Stimulated activated CD8-positive, alpha-beta memory T cell treated with anti-CD3 and anti-CD28 coated beads, Interleukin-4, amount 100 ng/mL, for 1 hour (primary cell): ENCODE measurements around the gene LHFPL2.
"Not testable (repeated sequence)": the region's sequence is repeated elsewhere in the genome, so short reads cannot be mapped to it uniquely, and the experiment has no call there.

Source experiments
- DNase-seq, 2 donors: peaks; one replicate each; pipeline ENCODE4 v3.0.0-alpha.2; 2020; ENCODE audit warnings: low read depth in 2 of 2, low spot score in 1 of 2

Gene LHFPL2

GRCh38 chr5:78621291-78621738, 27.3 kb downstream of the LHFPL2 start:
- no peak for DNase-seq

GRCh38 chr5:78620119-78620518, 28.5 kb downstream of the LHFPL2 start:
- DNase-seq: not testable (repeated sequence)

DNA sequence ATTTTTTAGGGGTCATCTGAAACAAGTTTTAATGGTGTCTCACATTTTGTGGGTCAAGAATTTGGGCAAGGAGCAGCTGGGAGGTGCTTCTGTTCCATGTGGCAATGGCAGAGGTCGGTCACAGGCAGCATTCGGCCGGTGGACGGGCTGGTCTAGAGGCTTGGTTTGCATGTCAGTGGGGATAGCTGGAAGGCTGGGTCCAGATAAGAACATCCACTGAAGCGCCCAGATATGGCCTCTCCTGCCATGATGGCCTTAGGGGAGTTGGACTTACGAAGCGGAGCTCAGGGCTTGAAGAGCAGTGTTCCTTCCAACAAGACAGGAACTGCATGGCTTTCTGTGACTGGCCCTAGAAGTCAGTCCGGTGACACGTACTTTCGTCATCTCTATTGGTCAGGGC, 30.3 kb downstream of the LHFPL2 start:
- DNase-seq: no peak

- no peak for DNase-seq
Measured at GRCh38 chr5:78615697-78616096, 32.9 kb downstream of the LHFPL2 start.

DNA sequence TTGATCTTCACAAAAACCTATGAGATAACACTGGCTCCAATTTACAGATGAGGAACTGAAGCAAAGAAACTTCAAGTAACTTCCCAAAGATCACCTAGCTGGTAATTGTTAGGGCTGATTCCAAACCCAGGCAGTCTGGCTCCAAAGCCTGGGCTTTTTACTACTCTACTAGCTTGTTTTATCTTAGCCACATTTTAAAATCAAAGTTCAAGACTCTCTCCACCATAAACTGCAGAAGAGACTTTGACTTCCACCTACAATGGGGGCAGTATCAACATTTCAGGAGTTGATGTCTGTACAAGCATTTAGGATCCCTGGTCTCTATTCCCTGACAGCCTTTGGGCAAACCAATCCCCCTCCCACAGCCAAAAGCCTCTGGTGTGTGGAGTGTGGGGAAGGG, 33.8 kb downstream of the LHFPL2 start:
- no peak for DNase-seq

- no peak for DNase-seq
Measured at GRCh38 chr5:78613756-78614155, 34.8 kb downstream of the LHFPL2 start.

DNA sequence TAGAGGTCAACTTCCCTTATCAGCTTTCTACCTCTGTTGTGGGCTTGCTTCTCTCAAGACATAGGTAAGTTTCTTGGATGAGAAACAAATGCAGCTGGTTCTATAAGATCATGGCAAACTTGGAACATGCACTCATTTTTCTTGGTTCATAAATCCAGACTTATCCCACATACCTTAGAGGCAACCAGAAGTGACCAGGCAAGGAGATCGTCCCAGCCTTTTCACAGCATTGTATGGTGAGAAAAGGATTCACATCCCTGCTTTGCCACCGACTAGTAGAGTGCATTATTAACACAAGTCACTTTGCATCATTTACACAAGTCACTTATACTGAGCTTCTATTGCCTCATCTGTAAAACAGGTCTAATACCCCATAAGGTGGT, 35.4 kb downstream of the LHFPL2 start:
- no peak for DNase-seq

DNA sequence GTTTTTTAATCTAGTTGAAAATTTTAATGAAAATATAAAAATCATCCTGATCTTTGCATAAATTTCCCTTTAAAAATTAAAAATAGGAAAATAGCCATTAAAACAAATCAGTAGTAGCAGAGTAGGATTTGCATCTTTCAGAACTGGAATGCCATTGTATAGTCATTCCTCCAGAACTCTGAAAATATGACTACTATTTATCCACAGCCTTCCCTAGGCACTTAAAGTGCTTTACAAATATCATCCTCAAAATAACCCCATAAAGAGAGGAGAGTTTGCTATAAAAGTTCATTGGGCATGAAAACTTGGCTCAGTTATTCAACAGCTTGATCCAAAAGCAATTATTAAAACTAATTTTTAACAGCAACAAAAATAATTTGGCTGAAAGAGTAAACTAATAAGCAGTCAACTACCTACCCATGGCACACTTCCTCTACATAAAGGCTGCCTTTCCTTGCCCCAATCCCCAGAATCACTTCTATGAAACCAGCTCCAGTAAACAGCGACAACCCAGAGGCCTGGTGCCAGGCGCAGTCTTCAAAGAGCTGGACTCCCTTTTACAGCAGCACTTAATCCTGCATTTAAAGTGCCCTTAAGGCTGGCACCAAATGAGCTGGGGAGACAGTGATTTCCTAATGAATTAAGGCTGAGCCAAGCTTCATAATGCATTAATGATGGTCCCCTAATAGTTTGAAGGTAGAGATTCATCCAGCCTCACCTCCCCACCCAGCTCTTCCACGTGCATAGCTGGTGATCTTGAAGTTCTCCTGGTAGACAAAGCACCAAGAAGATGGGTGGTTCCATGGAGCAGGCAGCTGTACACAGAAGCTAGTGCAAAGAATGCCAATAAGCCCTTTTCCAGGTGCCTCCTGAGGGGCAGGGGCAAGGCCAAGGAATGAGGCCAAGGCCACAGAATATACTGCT, 36.1 kb downstream of the LHFPL2 start:
- DNase-seq: no peak

GRCh38 chr5:78611126-78611605, 37.4 kb downstream of the LHFPL2 start:
- no peak for DNase-seq

GRCh38 chr5:78610636-78611035, 37.9 kb downstream of the LHFPL2 start:
- DNase-seq: no peak

DNA sequence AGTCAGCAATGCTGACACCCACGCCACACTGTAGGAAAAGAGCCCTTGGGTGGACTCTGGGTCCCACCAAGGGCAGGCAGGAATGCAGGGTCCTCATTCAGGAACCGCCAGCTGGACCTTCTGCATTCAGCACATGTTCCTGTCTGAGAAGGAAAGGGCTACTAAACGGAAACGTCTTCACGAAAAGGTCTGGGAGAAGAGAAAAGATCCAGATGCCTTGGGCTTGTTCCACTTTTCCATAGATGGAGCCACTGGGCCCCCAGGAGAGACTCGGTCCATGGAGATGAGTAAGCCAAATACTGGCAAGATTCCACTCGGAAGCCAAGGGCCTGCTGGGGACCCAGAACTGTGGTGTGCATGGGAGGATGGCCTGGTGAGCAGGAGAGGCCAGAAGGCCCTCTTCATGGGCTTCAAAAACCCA, 38.4 kb downstream of the LHFPL2 start:
- no peak for DNase-seq

- DNase-seq: no peak
Measured at GRCh38 chr5:78607864-78608263, 40.7 kb downstream of the LHFPL2 start.

- no peak for DNase-seq
Measured at GRCh38 chr5:78606241-78606640, 42.3 kb downstream of the LHFPL2 start.

DNA sequence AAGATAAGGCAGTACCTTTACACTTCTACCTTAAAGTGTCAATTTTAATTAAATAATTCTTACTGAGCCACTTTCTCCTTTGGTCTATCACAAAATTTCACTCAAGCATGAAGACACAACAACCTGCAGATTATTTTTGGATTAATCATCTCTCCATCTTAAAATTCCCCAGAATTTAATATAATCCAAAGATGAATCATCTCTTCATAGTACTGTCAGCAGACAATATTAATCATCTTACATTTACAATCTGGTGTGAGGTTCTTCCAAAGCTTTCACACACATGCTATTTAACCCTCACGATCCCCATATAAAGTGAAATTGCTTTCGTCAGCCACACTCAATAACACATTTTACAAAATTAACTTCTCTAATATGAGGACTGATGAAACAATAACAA, 43.0 kb downstream of the LHFPL2 start:
- DNase-seq: no peak

- DNase-seq: no peak
Measured at GRCh38 chr5:78604689-78605285, 43.8 kb downstream of the LHFPL2 start.

GRCh38 chr5:78603636-78604175, 44.9 kb downstream of the LHFPL2 start:
- no peak for DNase-seq

- no peak for DNase-seq
Measured at GRCh38 chr5:78602400-78602799, 46.2 kb downstream of the LHFPL2 start.

DNA sequence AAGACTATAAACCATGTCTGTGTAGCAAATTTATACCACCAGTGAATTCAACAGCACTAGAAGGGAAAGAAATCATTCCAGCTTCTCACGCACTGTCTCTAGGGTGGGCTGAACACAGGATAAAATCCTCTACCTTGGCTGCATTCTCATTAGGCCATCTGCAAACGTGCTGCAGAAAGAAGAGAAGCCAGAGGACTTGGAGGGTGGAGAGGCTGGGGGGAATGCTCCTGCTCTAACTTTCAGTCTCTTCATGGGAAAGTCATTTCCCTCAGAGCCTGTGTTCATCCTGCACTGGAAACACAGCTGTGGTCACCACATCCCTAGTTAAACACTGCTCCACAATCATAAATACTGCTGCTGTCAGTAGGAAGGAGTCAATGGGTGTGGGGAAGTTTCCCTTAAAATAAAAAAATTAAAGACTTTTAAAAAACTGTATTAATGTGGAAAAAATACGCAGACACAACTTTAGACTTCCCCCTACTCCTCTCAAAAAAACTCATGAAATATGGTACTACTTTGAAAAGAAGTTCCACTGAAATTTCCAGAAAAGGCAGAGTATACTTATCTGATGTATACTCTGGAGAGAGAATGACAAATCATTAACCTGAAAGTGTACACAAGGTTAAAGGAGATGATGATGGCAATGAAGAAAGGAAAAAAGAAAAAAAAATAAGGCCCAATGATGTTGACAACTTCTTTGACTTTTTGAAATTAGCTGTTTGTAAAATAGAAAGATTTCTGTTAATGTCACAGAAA, 46.8 kb downstream of the LHFPL2 start:
- DNase-seq: no peak

- DNase-seq: no peak
Measured at GRCh38 chr5:78600687-78601414, 47.7 kb downstream of the LHFPL2 start.

- DNase-seq: no peak
Measured at GRCh38 chr5:78598973-78599372, 49.6 kb downstream of the LHFPL2 start.

GRCh38 chr5:78597974-78598371, 50.6 kb downstream of the LHFPL2 start:
- no peak for DNase-seq
